GM18526 (cell line): ENCODE measurements around the gene SGK2.

Source experiments
- POLR2A ChIP-seq: IDR thresholded peaks from 3 replicates; pipeline ENCODE4 v1.6.1; 2011; ENCODE audit not compliant: insufficient read length; ENCODE audit errors: extremely low read depth

SGK2 gene

DNA sequence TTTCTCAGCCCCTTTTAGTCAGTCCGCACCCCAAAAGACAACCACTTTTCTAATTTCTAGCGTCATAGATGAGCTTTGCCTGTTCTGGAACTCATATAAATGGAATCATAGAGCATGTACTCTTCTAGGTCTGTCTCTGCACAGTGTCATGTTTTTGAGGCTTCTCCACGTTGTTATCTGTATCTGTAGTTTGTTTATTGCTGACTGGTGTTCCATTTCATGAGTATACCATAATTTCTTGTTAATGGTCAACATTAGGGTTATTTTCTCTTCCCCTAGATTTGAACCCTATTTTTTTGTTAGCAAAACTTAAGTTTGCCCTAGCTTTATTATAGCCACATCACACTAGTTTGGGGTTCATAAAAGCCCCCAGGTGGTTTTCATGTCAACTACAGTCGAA is 16.2 kb upstream of the SGK2 start:
- no peak for TF ChIP-seq POLR2A

GRCh38 chr20:43543138-43543537 is 15.7 kb upstream of the SGK2 start:
- TF ChIP-seq POLR2A, result no peak

- TF ChIP-seq POLR2A, result no peak
These were observed 14.3 kb upstream of the SGK2 start for GRCh38 chr20:43544501-43544900.

GRCh38 chr20:43545837-43546578 is 12.8 kb upstream of the SGK2 start:
- TF ChIP-seq POLR2A, result no peak

DNA sequence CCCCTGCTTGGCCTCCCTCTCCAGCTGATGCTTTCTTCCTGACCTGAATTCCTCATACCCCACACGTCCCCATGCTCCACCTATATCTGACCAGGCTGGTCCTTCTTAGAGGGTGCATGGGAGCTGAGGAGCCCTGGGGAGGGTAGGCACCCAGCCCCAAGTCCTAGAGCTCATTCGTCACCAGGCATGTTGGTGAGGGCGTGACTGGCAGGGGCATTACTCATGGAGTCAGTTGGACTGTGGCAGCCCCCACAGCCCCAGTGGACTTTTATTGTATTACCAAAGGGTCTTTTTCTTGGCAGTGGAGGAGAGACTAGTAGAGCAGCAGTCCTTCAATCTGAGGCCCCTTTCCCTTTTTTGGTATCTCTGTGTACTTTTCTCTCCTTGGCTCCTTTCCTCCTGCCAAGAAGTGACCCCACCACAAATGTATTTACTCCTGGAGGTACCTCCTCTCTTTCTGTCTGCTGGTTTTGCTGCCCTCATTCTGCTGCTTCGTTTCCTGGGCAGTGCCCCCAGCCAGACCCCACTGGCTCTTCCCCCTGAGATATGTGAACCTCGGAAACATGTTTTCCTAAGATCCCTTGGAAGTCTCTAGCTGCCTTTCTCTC is 10.4 kb upstream of the SGK2 start:
- no peak for TF ChIP-seq POLR2A

- TF ChIP-seq POLR2A, result no peak
These were observed 9.3 kb upstream of the SGK2 start for GRCh38 chr20:43549416-43550065.

DNA sequence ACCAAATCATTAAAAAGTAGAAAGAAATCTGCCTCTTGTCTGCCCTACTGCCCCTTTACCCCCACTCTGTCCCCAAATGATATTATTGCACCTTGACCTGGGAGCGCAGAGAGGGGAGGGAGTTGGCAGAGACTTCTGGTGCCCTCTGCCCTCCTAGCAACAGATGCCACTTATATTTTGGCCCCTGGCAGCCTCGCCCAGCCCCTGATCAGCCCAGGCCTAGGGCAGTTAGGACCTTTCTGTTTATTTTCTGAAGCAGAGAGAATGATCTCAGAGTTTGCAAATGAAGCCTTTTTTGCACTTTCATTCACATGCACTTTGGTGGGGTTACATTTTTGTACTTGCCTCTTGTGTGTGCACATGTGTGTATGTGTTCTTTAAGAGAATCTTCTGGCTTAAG is 8.4 kb upstream of the SGK2 start:
- TF ChIP-seq POLR2A, result no peak

DNA sequence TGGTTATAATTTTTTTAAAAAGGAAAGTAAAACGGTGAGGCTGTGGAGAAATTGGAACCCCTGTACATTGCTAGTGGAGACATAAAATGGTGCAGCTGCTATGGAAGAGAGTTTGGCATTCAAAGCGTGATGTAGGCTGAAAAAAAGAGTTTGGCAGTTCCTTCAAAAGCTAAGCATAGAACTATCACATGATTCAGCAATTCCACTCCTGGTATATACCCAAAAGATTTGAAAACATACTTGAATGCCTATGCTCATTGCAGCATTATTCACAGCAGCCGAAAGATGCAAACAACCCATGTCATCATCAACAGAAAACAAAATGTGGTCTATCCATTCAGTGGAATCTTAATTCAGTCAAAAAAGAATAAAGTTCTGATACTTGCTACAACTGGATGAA is 4.5 kb upstream of the SGK2 start:
- no peak for TF ChIP-seq POLR2A

- no peak for TF ChIP-seq POLR2A
These were observed 540 bp downstream of the SGK2 start for GRCh38 chr20:43559147-43559987.

DNA sequence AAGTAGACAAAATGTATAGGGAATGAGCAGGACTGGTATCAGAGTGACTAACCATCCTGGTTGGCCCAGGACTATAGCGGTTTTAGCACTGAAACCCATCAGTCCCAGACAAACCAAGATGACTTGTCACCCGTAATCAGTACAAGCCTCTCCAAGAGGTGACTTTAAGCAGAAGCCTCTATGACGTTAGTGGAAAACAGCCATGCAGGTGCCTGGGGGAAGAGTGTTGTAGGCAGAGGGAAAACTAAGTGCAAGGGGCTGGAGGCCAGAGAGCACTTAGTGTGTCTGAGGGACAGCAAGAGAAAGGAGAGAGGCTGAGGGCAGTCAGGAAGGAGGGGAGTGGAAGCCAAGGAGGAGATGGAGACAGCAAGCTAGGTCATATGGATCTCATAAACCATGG is 2.1 kb downstream of the SGK2 start:
- TF ChIP-seq POLR2A, result no peak

DNA sequence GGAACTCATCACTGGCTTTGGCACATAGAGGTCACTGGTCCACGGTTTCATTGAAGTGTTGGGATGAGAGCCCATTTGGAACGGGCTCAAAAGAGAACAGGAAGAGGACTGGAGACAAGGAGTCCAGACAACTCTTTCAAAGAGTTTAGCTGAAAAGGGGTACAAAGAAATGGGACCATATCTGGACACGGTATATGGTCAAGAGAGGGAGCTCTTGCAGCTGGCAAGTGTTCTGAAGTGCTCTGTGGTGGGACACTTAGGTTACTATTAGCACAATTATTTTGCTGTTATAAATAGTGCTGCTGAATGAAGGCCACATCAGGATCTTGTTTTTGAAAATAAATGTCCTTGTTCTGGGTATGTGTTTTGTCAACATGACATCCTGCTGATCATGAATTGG is 4.6 kb downstream of the SGK2 start:
- no peak for TF ChIP-seq POLR2A

DNA sequence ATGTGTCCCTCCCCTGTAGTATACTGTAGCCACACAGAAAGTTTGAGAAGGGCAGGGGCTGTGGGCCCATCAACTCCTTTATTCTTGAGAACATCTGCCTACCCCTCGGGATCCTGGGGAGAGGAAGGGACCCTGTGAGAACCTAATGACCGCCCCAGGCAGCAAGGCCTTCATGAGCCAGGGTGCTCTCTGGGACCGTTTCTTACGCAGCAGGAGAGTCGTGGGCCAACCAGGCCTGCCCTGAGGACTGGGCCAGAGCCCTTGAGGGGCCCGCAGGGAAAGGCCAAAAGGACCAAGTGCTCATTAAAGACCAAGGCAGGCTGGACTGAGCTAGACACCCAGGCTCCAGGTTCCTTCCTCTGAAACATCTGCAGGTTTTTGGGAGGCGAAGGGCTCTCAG is 5.2 kb downstream of the SGK2 start:
- TF ChIP-seq POLR2A, result no peak

DNA sequence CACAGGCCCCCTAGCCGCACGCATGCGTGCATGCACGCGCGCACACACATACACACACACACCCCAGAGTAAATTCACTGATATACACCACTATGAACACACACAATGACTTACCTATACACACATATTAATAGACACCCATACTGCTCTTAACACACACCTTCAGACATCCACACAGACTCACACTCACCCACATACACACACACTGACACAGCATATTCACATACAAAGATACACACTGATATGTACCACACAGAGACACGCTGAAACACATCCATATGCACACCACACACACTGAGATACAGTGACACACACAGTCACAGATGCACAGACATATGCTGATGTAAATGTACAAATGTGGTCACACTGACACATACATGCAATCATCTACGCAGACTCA is 5.6 kb downstream of the SGK2 start:
- TF ChIP-seq POLR2A, result no peak

GRCh38 chr20:43564993-43565757 is 6.3 kb downstream of the SGK2 start:
- no peak for TF ChIP-seq POLR2A

DNA sequence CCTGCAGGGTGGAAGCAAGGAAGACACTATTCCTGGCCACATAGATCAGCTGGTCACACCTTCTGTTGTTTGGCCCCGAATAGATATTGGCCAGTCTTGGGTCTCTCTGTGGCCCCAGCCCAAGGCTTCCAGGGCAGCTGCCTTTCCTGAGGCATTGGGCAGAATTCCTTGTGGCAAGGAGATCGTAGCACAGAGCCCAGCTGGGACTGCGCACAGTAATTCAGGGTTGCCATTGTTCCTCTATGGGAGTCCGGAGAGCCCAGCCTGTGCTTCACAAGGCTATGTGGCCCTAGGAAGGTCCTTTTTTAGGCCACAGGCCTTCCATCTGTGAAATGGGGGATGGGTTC is 6.9 kb downstream of the SGK2 start:
- no peak for TF ChIP-seq POLR2A
